HG03060 (cell line): Measurements from ENCODE around the gene ZC2HC1C.

Source experiments
- ATAC-seq: cut with Tn5 transposase; IDR thresholded peaks from one replicate; pipeline ENCODE4 v1.9.1; 2021; ENCODE audit warnings: low read depth, moderate number of reproducible peaks; ENCODE audit not compliant: unreplicated experiment

ZC2HC1C gene

DNA sequence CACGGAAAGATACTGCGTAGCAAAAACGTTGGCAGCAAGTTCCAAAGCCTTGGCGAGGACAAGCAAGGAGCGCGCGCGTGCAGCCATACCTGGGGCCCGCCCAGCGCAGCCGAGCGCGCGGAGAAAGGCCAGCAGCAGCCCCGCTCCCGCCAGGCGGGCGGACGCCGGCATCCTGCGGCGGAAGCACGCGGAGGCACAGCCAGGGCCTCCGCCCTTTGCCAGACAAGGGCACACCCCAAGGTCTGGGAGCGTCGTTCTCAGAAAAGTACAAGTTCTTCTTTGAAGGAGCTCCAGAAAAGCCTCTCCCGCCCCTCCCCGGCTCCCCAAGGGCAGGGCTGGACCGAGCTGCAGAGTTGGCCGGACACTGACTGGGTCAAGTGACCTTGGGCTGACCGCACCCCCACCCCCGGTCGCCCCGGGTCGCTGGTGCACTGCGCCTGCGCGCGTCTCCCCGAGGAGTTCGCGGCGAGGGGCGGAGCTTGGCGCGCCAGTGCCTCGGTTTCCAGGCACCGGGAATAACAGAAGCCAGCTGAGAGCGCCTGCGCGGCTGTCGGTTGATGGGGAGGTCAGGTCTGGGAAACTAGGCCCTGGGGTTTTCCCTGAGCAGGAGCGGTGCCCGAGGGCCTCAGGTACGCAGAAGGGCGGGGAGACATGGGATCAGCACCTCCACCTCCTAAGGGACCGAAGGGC is at the start of gene ZC2HC1C:
Gene ZC2HC1C (plus strand): TSS at position 521 of the 690 bp plus-strand sequence. CDS start 933 bp downstream, outside the sequence.
- no peak for ATAC-seq

- no peak for ATAC-seq
These were observed 46.8 kb upstream of the ZC2HC1C start for GRCh38 chr14:75022655-75023054.

DNA sequence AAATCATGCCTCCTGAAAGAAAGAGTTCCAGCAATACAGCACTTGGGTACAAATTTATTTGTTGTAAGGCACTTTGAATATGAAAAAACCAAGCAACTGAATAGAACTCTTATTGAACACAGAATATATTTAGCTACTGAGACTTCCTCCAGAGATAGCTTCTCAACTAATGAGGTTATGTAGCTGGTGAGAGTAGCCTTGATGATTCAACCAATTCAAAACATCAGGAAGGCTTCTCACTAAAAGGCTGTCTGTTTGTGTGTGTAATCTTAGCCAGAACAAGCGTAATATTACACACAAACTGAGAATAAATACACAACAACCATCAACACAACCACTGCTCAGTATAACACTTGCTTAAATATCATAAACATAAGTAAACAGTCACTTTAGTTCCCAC is 46.3 kb upstream of the ZC2HC1C start:
- ATAC-seq, result no peak

- ATAC-seq, result no peak
These were observed 44.4 kb upstream of the ZC2HC1C start for GRCh38 chr14:75025082-75025481.

DNA sequence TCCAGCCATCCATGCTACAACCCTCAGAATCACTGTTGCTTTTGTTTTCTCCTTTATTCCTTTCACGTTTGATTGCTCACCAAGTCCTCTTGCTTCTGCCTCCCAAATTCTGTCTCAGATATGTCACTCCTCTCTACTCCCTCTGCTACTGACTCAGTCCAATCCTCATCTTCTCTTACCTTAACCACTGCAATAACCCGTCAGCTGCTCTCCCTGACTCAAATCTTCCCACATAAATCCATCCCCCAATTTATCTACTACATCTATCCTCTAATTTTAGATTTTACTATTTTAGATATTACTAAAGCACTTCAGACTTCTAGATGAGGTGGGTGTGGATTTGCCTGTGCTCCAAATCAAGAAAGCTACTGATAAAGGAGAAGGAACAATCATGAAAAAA is 43.6 kb upstream of the ZC2HC1C start:
- ATAC-seq, result no peak

DNA sequence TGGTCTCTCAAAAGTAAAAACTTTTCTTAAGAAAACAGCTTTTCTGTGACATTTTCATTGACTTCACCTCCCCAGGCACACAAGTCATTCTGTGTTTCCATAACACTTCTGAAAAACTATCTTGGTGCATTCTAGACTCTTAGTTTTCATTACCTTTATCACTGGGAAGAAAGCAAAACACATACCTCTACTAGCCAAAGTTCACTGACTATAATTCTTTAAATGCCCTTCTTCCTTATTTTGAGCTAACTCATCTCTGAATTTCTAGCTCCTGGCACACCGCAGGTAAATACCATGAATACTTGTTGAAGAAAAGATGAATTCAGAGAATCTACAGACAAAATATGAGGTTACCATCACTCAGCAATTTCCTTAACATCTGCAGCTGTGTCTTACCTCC is 39.3 kb upstream of the ZC2HC1C start:
- ATAC-seq, result no peak

- ATAC-seq, result no peak
These were observed 36.5 kb upstream of the ZC2HC1C start for GRCh38 chr14:75032939-75033338.

DNA sequence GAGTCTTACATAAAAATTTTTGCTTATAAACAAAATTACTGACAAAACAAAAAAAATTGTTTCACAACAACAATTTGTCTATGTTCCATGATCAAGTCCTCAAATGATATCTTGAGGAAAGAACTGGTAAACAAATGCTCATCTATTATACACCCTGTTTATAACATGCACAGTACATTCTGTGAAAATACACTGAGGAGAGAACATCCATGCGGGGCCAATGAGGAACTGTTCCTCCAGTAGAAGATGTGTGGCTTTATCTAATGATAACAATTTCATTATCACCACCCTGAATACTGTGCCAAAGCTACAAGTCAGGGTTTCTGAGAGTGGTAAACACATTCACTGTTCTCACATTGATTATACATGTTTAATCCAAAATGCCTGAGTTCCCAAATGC is 28.9 kb upstream of the ZC2HC1C start:
- no peak for ATAC-seq

DNA sequence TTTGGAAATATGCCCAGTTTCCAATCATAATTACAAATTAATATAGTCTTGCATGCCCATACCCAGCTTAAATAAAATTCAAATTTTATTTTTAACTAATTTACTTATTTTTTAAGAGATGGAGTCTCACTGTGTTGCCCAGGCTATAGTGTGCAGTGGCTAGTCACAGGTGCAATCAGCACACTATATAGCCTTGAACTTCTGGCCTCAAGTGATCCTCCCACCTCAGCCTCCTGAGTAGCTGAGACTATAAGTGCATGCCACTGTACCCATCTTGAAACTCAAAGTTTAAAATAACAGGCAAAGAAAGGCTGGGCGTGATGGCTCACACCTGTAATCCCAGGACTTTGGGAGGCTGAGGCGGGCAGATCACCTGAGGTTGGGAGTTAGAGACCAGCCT is 28.5 kb upstream of the ZC2HC1C start:
- ATAC-seq, result no peak

- ATAC-seq, result no peak
These were observed 27.8 kb upstream of the ZC2HC1C start for GRCh38 chr14:75041613-75042012.

DNA sequence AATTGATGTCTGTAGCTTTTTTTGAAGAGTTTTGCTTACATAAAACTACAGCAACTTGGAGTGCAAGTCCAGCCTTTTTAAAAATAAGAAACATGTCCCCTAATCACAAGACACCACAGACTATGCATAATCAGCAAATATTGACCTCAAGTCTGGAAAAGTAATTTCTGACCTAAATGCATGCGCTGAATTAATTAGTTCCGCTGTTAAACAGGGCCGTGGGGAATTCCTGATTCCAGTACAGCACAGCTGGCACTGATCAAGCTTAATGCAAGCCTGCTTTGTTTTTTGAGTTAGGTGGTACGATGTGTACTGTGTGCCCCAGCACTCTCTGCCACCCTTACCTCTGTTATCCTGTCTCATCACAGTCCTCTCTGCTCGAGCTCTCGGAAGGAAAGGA is 27.4 kb upstream of the ZC2HC1C start:
- no peak for ATAC-seq

GRCh38 chr14:75044322-75044721 is 25.1 kb upstream of the ZC2HC1C start:
- ATAC-seq, result no peak

DNA sequence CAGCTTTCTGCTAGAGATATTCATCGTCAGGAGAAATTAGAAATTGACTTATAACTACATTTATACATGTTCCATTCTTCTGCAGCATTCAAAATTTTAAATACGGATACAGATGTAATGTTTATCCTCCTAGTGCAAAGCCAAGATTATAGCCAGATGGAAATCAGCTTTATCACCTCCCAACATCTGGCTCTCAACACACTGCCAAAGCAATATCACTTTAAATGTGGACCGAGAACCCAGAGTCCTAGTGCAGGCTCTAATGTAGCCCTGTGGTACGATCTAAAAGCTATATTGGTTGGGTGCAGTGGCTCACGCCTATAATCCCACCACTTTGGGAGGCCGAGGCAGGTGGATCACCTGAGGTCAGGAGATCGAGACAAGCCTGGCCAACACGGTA is 24.7 kb upstream of the ZC2HC1C start:
- ATAC-seq, result no peak

DNA sequence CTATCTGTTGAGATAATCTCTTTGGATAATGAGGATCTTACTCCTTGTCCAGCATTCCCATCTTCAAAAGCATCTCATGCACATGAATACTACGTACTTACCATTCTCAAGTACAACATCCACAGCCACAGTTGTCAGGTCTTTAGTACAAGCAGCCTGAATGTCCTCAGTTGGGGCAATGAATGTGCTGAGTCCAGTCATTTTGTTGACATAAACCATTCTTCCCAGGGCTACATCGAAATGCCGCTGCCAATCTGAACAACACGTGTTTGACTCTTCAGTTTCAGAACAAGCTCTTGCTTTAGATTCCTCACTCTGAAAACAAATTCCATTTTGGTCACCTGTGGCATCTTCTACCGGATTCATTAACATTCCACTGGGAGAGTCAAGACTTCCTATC is 23.2 kb upstream of the ZC2HC1C start:
- no peak for ATAC-seq

DNA sequence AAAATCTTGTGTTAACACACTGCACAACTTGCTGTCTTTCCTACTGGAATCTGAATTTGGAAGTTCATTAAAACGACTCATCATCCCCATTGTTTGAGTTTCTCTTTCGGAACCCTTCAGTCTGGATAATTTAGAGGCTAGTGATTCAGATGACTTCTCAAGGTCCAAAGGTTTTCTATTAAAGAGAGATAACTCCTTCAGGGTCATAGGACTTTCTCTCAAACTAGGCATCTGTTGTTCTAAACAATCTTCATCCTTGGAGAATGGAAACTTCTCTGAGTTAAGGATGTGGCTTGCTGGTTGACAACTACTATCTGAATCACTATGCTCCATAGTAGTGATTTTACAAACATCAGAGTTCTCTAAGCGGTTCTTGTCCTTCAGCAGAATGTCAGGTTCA is 22.5 kb upstream of the ZC2HC1C start:
- ATAC-seq, result no peak

- no peak for ATAC-seq
These were observed 21.9 kb upstream of the ZC2HC1C start for GRCh38 chr14:75047506-75047905.

GRCh38 chr14:75048101-75048500 is 21.3 kb upstream of the ZC2HC1C start:
- ATAC-seq, result no peak

DNA sequence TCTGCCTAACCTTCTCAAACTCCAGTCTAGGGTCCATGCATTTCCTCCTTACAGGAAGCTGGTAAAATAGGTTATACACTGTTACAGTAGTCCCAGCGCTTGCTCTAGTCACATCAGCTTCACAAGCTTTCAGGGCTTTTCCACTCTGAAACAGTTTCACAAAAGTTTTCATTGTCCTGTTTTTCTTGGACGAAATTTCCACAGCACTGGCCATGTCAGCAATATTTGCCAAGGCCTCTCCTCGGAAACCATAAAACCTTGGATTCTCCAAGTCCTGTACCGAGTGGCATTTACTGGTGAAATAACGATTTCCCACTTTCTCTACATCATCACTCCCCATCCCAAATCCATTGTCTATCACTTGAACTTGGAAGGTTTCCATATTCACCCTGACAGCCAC is 20.3 kb upstream of the ZC2HC1C start:
- no peak for ATAC-seq

DNA sequence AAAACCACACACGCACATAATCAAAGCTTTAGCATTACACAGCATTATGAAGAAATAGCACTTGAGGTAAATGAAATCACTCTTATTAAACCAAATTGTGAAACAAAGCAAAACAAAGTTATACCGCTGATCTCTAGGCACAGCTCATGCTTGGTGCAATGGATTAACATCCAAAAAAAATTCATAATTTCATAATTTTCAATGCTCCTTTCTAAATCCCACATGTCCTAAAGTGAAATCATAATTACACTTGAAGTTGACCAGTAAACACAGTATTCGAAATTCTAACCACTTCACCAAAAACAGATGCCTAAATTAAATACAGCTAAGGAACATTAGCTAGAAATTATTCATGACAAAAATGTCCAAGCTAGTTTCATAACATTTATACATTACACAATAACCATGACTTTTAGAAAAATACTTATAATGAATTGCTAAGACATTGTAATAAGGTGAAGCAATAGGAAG is 19.7 kb upstream of the ZC2HC1C start:
- ATAC-seq, result no peak

DNA sequence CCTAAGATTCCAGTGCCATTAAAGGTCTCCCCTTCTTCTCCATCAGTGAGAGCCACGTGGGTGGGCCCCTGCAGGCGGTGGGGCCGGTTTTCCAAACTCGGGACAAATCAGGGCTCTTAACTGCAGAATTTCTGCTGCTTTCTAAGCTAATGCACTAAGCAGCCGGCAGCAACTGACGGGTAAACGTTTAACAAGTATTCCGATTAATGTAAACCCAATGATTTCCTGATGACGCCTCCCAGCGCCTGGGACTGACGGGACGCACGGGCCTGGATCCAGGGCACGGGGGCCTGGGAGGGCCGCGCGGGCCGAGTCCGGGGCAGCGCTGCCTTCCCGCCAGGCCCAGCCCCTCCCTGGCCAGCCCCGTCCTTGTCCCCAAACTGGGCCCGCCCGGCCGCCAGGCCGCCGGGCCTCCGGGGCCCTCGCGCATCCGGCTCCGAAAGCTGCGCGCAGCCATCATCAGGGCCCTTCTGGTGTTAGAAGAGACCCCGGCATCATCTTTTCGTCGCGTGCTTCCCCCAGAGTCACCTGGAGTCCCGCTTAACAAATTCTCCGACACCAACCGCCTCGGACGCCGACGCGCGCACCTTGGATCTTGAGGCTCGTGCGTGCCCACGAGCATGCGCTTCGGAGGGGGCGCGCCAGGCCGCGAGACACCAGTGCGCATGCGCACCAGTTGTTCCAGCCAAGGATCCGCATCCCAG is 18.4 kb upstream of the ZC2HC1C start, which contains the start of gene MLH3:
Gene MLH3 (minus strand): TSS at position 616 of the 704 bp plus-strand sequence. CDS start 1,812 bp downstream, outside the sequence.
- no peak for ATAC-seq

DNA sequence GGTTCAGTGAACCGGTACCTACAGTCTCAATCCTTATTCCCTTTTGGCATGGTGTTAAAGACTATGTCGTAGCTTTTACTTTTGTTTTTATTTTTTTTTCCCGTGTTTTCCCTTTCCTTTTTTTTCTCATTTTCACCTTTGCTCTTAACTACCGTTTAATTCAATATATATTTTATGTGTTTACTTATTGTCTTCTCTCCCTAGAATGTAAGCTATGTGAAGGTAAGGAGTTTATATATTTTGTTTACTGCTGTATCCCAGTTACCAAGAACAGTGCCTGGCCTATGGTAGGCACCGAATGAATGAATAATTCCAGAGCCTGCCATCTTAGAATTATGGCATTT is 17.9 kb upstream of the ZC2HC1C start:
- no peak for ATAC-seq
